Activated T-helper 1 cell treated with Interleukin-2 at 50 U/mL for 16 hours (primary cell): ENCODE data around the gene RABAC1.

Experiments
- DNase-seq: peaks from one replicate; pipeline ENCODE4 v3.0.0-alpha.2; 2020; ENCODE audit warnings: low read depth

The RABAC1 gene

GRCh38 chr19:41928754-41929535 lies 30.2 kb downstream of the RABAC1 start:
- DNase-seq, result no peak

GRCh38 chr19:41928221-41928683 lies 30.9 kb downstream of the RABAC1 start, which contains the start of gene ERFL:
ERFL (minus strand) TSS chr19:41928449; CDS start chr19:41912919, 15,530 bp downstream.
- DNase-seq, result no peak

- no peak for DNase-seq
Observed at GRCh38 chr19:41927497-41928192, 31.5 kb downstream of the RABAC1 start.

GRCh38 chr19:41926763-41927496 lies 32.2 kb downstream of the RABAC1 start:
- no peak for DNase-seq

GRCh38 chr19:41926028-41926762 lies 32.9 kb downstream of the RABAC1 start:
- no peak for DNase-seq

GRCh38 chr19:41925208-41926003 lies 33.7 kb downstream of the RABAC1 start:
- no peak for DNase-seq

- no peak for DNase-seq
Observed at GRCh38 chr19:41924151-41925145, 34.7 kb downstream of the RABAC1 start.

- no peak for DNase-seq
Observed at GRCh38 chr19:41923045-41923788, 35.9 kb downstream of the RABAC1 start.

GRCh38 chr19:41922585-41922984 lies 36.5 kb downstream of the RABAC1 start:
- no peak for DNase-seq

GRCh38 chr19:41921577-41922576 lies 37.2 kb downstream of the RABAC1 start:
- DNase-seq, result no peak

- no peak for DNase-seq
Observed at GRCh38 chr19:41920882-41921576, 38.1 kb downstream of the RABAC1 start.

GRCh38 chr19:41919948-41920712 lies 39.0 kb downstream of the RABAC1 start:
- DNase-seq, result no peak

GRCh38 chr19:41918653-41919244 lies 40.4 kb downstream of the RABAC1 start:
- no peak for DNase-seq

- no peak for DNase-seq
Observed at GRCh38 chr19:41918095-41918494, 41.0 kb downstream of the RABAC1 start.

GRCh38 chr19:41917676-41918075 lies 41.4 kb downstream of the RABAC1 start:
- no peak for DNase-seq
